BJ (cell line): Measurements from ENCODE around the gene TAOK1. TPM values are rescaled to one million over a fixed set of nuclear protein-coding genes. Genes with fewer than 3 reads are reported as not detected.
A peak's percentile ranks its signal among the peaks of the same experiment; 100 is the strongest.

Source experiments
- CTCF ChIA-PET: fragments of 350-600 bp; formaldehyde crosslinking; extraction: SDS; loops from one replicate; lab custom pipeline; 2021; ENCODE audit warnings: antibody characterized with exemption, inconsistent platforms; lab: Yijun Ruan, JAX
- POLR2A ChIA-PET: fragments of 300-600 bp; sonication (Branson Sonifier 250); formaldehyde crosslinking; extraction: SDS; loops from one replicate; lab custom pipeline; 2021; ENCODE audit warnings: antibody characterized with exemption; lab: Charles Lee
- DNase-seq: peaks from one replicate; pipeline ENCODE4 v3.0.0-alpha.2; 2011; ENCODE audit warnings: low read depth
- H3K27me3 ChIP-seq: 2 replicates; pipeline ENCODE4 v1.6.0; 2011; ENCODE audit warnings: low read length; ENCODE audit not compliant: control insufficient read depth, insufficient read depth
- H3K36me3 ChIP-seq: 2 replicates; pipeline ENCODE4 v1.5.1; 2011; ENCODE audit warnings: low read length; ENCODE audit not compliant: control insufficient read depth, insufficient read depth
- H3K4me3 ChIP-seq: 2 replicates; pipeline ENCODE4 v1.5.1; 2011; ENCODE audit warnings: low read depth, mild to moderate bottlenecking, control low read depth, low read length
- CTCF ChIP-seq: IDR thresholded peaks from 2 replicates; pipeline ENCODE4 v1.5.1; 2011; ENCODE audit warnings: low read depth, mild to moderate bottlenecking, control low read depth, inconsistent platforms, low read length, moderate library complexity; ENCODE audit not compliant: insufficient read depth
- polyA plus RNA-seq: library from polyadenylated mRNA; depleted of rRNA; stranded (reverse); fragments of >200 nt; gene quantifications from 2 replicates; pipeline ENCODE4 v1.2.3, GENCODE V29; 2011

The TAOK1 gene
- polyA plus RNA-seq, 1 experiment = 9.1 TPM

- TF ChIP-seq CTCF = no peak
- no peak for DNase-seq
- ChIA-PET POLR2A (no interaction called here), CTCF (interaction anchor here (0.6 to 2.5 kb wide), 10 partner anchors 9 to 343 kb away, joined by 3 to 18 read pairs (median 3); partner anchors contain the start of gene ABHD15)
- Histone ChIP-seq H3K27me3 (no peaks in the 10 kb centered on the region), H3K4me3 (peak overlapping the region; percentile 79), H3K36me3 (peaks cover 5% of the 10 kb centered on the region)
Measured at GRCh38 chr17:29588017-29588561, 197.9 kb downstream of the TAOK1 start.

- POLR2A ChIA-PET = no interaction called here
Measured at GRCh38 chr17:29588562-29589411, 198.6 kb downstream of the TAOK1 start.

GRCh38 chr17:29589524-29590410, 199.6 kb downstream of the TAOK1 start, which contains the start of gene GIT1:
Gene GIT1, minus strand, starts transcription at chr17:29589648. Its CDS starts 270 bp downstream, at chr17:29589378.
- ChIA-PET POLR2A (no interaction called here), CTCF (interaction anchor here (1.0 to 4.5 kb wide), 5 partner anchors 16 to 342 kb away, joined by 4 to 32 read pairs (median 11); partner anchors contain the start of genes ABHD15 and TP53I13)
- peak within 1 kb of the TSS; percentile 79 for H3K4me3 ChIP-seq
- DNase-seq = no peak
- H3K36me3 ChIP-seq = peaks cover 3% of the 10 kb centered on the region
- no peaks in the 10 kb centered on the region for H3K27me3 ChIP-seq
- no peak for TF ChIP-seq CTCF

More at GRCh38 chr17:29588562-29589411, 198.6 kb downstream of the TAOK1 start:
- TF ChIP-seq CTCF = no peak
- no peak for DNase-seq
- H3K4me3 ChIP-seq = peak overlapping the region; percentile 79
- CTCF ChIA-PET = interaction anchor here (0.7 to 2.5 kb wide), 8 partner anchors 10 to 343 kb away, joined by 3 to 18 read pairs (median 4); partner anchors contain the start of gene ABHD15
- peaks cover 3% of the 10 kb centered on the region for H3K36me3 ChIP-seq
- H3K27me3 ChIP-seq = no peaks in the 10 kb centered on the region

- peaks cover 3% of the 10 kb centered on the region for H3K36me3 ChIP-seq
- ChIA-PET POLR2A (interaction anchor here (0.7 kb wide), 1 partner anchor 218 kb away, joined by 5 read pairs; no protein-coding TSS in a partner anchor), CTCF (interaction anchor here (0.7 to 4.7 kb wide), 13 partner anchors 10 to 466 kb away, joined by 3 to 61 read pairs (median 5); partner anchors contain the start of genes ABHD15 and TP53I13)
- no peak for TF ChIP-seq CTCF
- H3K4me3 ChIP-seq = peak overlapping the region; percentile 47
- no peak for DNase-seq
- H3K27me3 ChIP-seq = no peaks in the 10 kb centered on the region
Measured at GRCh38 chr17:29590411-29591145, 200.4 kb downstream of the TAOK1 start.
